PC-3 (cell line): Measurements from ENCODE around the gene KLF16. TPM values are rescaled to one million over a fixed set of nuclear protein-coding genes. Genes with fewer than 3 reads are reported as not detected.

Experiments used
- ATAC-seq: fragments of 200-7000 bp; cut with Tn5 transposase; 2 replicates; pipeline ENCODE4 v1.9.1; 2020; ENCODE audit warnings: mild to moderate bottlenecking, moderate library complexity
- Bru-seq: library from RNA; stranded (reverse); fragments of 400-500 nt; gene quantifications from one replicate; lab custom pipeline; 2021; lab: Mats Ljungman, UMichigan
- BruChase-seq, 2 experiments: library from RNA; stranded (reverse); fragments of 400-500 nt; gene quantifications; one replicate each; lab custom pipeline; 2021; lab: Mats Ljungman, UMichigan
- BruUV-seq: library from RNA; stranded (reverse); fragments of 400-500 nt; replicated peaks from 2 replicates; lab custom pipeline; 2021; lab: Mats Ljungman, UMichigan
- CTCF ChIA-PET: fragments of 300-600 bp; sonication (Branson Sonifier 250); formaldehyde crosslinking; loops from one replicate; lab custom pipeline; 2022; ENCODE audit warnings: antibody characterized with exemption; lab: Charles Lee
- POLR2A ChIA-PET: fragments of 300-600 bp; sonication (Branson Sonifier 250); formaldehyde crosslinking; loops from one replicate; lab custom pipeline; 2022; ENCODE audit warnings: antibody characterized with exemption; ENCODE audit not compliant: unreplicated experiment; lab: Charles Lee
- DNase-seq: peaks from one replicate; pipeline ENCODE4 v3.0.0-alpha.2; 2015
- H2AFZ ChIP-seq: fragments of 300-600 bp; sonication (generic); 2 replicates; pipeline ENCODE4 v1.6.0; 2016; ENCODE audit warnings: antibody characterized with exemption, low read length
- H3F3A ChIP-seq: fragments of 300-600 bp; sonication (generic); one replicate; pipeline ENCODE4 v1.6.0; 2017; ENCODE audit warnings: antibody characterized with exemption, low read length, control low read depth, mild to moderate bottlenecking; ENCODE audit not compliant: unreplicated experiment
- H3K27ac ChIP-seq: fragments of 300-600 bp; sonication (generic); 2 replicates; pipeline ENCODE4 v1.5.1; 2016; ENCODE audit warnings: mild to moderate bottlenecking, low read length
- H3K27me3 ChIP-seq: fragments of 300-600 bp; sonication (generic); 2 replicates; pipeline ENCODE4 v1.6.1; 2016; ENCODE audit warnings: low read length, mixed read lengths
- H3K36me3 ChIP-seq: fragments of 300-600 bp; sonication (generic); 2 replicates; pipeline ENCODE4 v1.6.1; 2016; ENCODE audit warnings: low read depth, mixed run types, low read length, mixed read lengths
- H3K4me1 ChIP-seq: fragments of 300-600 bp; sonication (generic); 2 replicates; pipeline ENCODE4 v1.5.1; 2016; ENCODE audit warnings: low read length; ENCODE audit not compliant: insufficient read depth
- H3K4me2 ChIP-seq: fragments of 300-600 bp; sonication (generic); 2 replicates; pipeline ENCODE4 v1.6.0; 2016; ENCODE audit warnings: low read length
- H3K4me3 ChIP-seq: fragments of 300-600 bp; sonication (generic); 2 replicates; pipeline ENCODE4 v1.5.1; 2016; ENCODE audit warnings: mild to moderate bottlenecking, low read length, mixed read lengths
- H3K79me2 ChIP-seq: fragments of 300-600 bp; sonication (generic); 2 replicates; pipeline ENCODE4 v1.6.1; 2017; ENCODE audit warnings: low read length, mixed read lengths
- H3K9ac ChIP-seq: fragments of 300-600 bp; sonication (generic); 2 replicates; pipeline ENCODE4 v1.6.0; 2016; ENCODE audit warnings: mild to moderate bottlenecking, low read length
- H3K9me2 ChIP-seq: fragments of 300-600 bp; sonication (generic); replicated peaks from 2 replicates; pipeline ENCODE4 v1.6.1; 2016; ENCODE audit warnings: mixed run types, low read length, mixed read lengths
- H3K9me3 ChIP-seq: fragments of 300-600 bp; sonication (generic); 2 replicates; pipeline ENCODE4 v1.6.1; 2016; ENCODE audit warnings: low read length, mixed read lengths
- H4K20me1 ChIP-seq: fragments of 300-600 bp; sonication (generic); 2 replicates; pipeline ENCODE4 v1.6.1; 2016; ENCODE audit warnings: low read length, mixed read lengths
- EZH2 ChIP-seq: fragments of 300-600 bp; sonication (generic); IDR thresholded peaks from one replicate; pipeline ENCODE4 v1.6.1; 2017; ENCODE audit warnings: antibody characterized with exemption, mild to moderate bottlenecking, low read length; ENCODE audit not compliant: unreplicated experiment
- EZH2phosphoT487 ChIP-seq: fragments of 300-600 bp; sonication (generic); IDR thresholded peaks from 2 replicates; pipeline ENCODE4 v1.6.1; 2018; ENCODE audit warnings: mild to moderate bottlenecking, antibody characterized with exemption, low read length, borderline replicate concordance
- intact Hi-C: fragments of 100-400 bp; cut with micrococcal nuclease; formaldehyde crosslinking; loops from 2 replicates; pipeline ENCODE4 v1.9.0; 2023
- long read RNA-seq: library from polyadenylated mRNA; unstranded; transcript quantifications from one replicate; pipeline ENCODE4 v2.0.0, GENCODE V29; 2021; ENCODE audit not compliant: unreplicated experiment
- total RNA-seq: library from RNA; depleted of rRNA; stranded (reverse); fragments of >200 nt; gene quantifications from 2 replicates; pipeline ENCODE4 v1.2.3, GENCODE V29; 2014; rRNA removed
- TF ChIP-seq, protein P1 (sequence below): fragments of 300-600 bp; sonication (generic); conservative IDR thresholded peaks from 2 replicates; pipeline ENCODE4 v1.5.1; 2017; ENCODE audit warnings: antibody characterized with exemption, low read depth, mild to moderate bottlenecking, low read length

The KLF16 gene
- total RNA-seq (15.1 and 20.9 TPM in 2 replicates), Bru-seq, nascent RNA (percentile 56 among the genes with signal in this experiment), BruChase-seq, experiment 1, labeled RNA remaining after a 6-hour chase (percentile 84 among the genes with signal in this experiment), BruChase-seq, experiment 2, labeled RNA remaining after a 2-hour chase (percentile 75 among the genes with signal in this experiment)
- long read RNA-seq, transcript KLF16-201 (2 exons, 2,890 nt) = major isoform, 30 of 51 reads
- long read RNA-seq, partial matches to known transcripts = 0 of 51 reads
- long read RNA-seq, other reads (novel, unspliced or antisense) = 20 of 51 reads

GRCh38 chr19:1863328-1863637, at the start of gene KLF16:
Gene KLF16 (minus strand): TSS chr19:1863579. CDS start chr19:1863497, 82 bp downstream.
- ATAC-seq = no peak; the same call in 1 of the 2 replicates
- no peaks in the 10 kb centered on the region for H3K9me3 ChIP-seq

DNA sequence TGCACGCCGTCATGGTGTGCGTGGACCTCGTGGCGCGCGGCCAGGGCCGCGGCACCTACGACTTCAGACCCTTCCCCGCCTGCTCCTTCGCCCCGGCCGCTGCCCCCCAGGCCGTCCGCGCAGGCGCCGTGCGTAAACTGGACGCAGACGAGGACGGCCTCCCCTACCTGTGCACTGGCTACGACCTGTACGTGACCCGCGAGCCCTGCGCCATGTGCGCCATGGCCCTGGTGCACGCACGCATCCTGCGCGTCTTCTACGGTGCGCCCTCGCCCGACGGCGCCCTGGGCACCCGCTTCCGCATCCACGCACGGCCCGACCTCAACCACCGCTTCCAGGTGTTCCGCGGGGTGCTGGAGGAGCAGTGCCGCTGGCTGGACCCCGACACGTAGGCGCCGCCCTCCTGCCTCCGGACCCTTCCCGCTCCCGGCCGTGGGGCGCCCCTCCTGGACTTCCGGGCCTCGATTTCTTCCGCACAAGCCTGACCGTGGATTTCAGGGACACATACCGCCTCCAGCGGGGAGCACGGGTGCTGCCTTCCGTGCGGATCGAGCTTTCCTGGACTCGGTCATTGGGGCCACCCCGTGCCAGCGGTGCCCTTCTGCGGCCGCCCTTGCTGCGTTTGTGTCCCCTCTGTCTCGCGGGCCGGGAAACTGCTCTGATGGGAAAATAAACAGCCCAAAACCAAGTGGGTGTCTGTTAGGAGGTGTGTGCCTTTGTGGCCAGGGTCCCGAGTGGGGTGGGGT, 49.6 kb upstream of the KLF16 start:
- intact Hi-C loops = no loop called here
- no peak overlapping the region for H2AFZ ChIP-seq
- no TSS peak for BruUV-seq
- POLR2A ChIA-PET = no interaction called here
- TF ChIP-seq, protein P1, sequence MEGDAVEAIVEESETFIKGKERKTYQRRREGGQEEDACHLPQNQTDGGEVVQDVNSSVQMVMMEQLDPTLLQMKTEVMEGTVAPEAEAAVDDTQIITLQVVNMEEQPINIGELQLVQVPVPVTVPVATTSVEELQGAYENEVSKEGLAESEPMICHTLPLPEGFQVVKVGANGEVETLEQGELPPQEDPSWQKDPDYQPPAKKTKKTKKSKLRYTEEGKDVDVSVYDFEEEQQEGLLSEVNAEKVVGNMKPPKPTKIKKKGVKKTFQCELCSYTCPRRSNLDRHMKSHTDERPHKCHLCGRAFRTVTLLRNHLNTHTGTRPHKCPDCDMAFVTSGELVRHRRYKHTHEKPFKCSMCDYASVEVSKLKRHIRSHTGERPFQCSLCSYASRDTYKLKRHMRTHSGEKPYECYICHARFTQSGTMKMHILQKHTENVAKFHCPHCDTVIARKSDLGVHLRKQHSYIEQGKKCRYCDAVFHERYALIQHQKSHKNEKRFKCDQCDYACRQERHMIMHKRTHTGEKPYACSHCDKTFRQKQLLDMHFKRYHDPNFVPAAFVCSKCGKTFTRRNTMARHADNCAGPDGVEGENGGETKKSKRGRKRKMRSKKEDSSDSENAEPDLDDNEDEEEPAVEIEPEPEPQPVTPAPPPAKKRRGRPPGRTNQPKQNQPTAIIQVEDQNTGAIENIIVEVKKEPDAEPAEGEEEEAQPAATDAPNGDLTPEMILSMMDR = no peak
- TF ChIP-seq EZH2 = no peak
- no peak for TF ChIP-seq EZH2phosphoT487
- no peaks in the 10 kb centered on the region for H3F3A ChIP-seq
- H3K36me3 ChIP-seq = no peaks in the 10 kb centered on the region
- no peak overlapping the region for H3K27ac ChIP-seq
- no peak overlapping the region for H3K9ac ChIP-seq
- H3K27me3 ChIP-seq = no peaks in the 10 kb centered on the region
- H3K4me1 ChIP-seq = peaks cover 7% of the 10 kb centered on the region; the same call in 1 of the 2 replicates
- no peak overlapping the region for H3K4me2 ChIP-seq
- H3K4me3 ChIP-seq = no peak overlapping the region
- ATAC-seq (no peak), DNase-seq (no peak)
- H3K9me3 ChIP-seq = no peaks in the 10 kb centered on the region
- no peaks in the 10 kb centered on the region for H3K9me2 ChIP-seq
- H3K79me2 ChIP-seq = peaks cover 49% of the 10 kb centered on the region
- H4K20me1 ChIP-seq = no peaks in the 10 kb centered on the region
- CTCF ChIA-PET = no interaction called here

More at GRCh38 chr19:1863328-1863637, at the start of gene KLF16:
- TF ChIP-seq EZH2 (no peak), EZH2phosphoT487 (no peak)
- TF ChIP-seq, protein P1 = no peak
- Histone ChIP-seq H3K36me3 (no peaks in the 10 kb centered on the region), H3K4me3 (peak within 1 kb of the TSS; percentile 94), H3K27ac (peak within 1 kb of the TSS; percentile 80), H3K4me2 (peak within 1 kb of the TSS; percentile 95), H3K4me1 (peaks cover 10% of the 10 kb centered on the region; the same call in 1 of the 2 replicates), H2AFZ (peak within 1 kb of the TSS; percentile 76), H3K9me2 (no peaks in the 10 kb centered on the region), H3F3A (no peaks in the 10 kb centered on the region), H3K79me2 (peaks cover 44% of the 10 kb centered on the region), H4K20me1 (peaks cover 27% of the 10 kb centered on the region), H3K9ac (peak within 1 kb of the TSS; percentile 97), H3K27me3 (no peaks in the 10 kb centered on the region)
- CTCF ChIA-PET = no interaction called here
- POLR2A ChIA-PET = no interaction called here
- intact Hi-C loops = no loop called here
- DNase-seq = no peak
- BruUV-seq = no TSS peak
